ENCODE data around the gene PCBD2. TPM values are rescaled to one million over a fixed set of nuclear protein-coding genes. Genes with fewer than 3 reads are reported as not detected.

Gene PCBD2
- total and polyA plus RNA-seq, 9 donors, result 4.5 to 13.1 (median 8.8) TPM

- Histone ChIP-seq H3K36me3 (no peaks in the 10 kb centered on the region), H3K4me3 (no peak overlapping the region), H3K27ac (no peak overlapping the region), H3K4me1 (ENCODE audit: insufficient read depth) (peaks cover 2% of the 10 kb centered on the region), H3K27me3 (no peaks in the 10 kb centered on the region), H3K9me3 (no peaks in the 10 kb centered on the region)
- intact Hi-C loops (cut with DNase I), result no loop called here
- no peak for DNase-seq
- TF ChIP-seq POLR2A (IDR thresholded peaks at IDR 0.05), result no peak
Observed at GRCh38 chr5:134963098-134963497, 58.2 kb downstream of the PCBD2 start.

- Histone ChIP-seq H3K27me3 (no peaks in the 10 kb centered on the region), H3K9me3 (no peaks in the 10 kb centered on the region), H3K4me3 (no peak overlapping the region), H3K36me3 (no peaks in the 10 kb centered on the region), H3K4me1 (ENCODE audit: insufficient read depth) (peaks cover 2% of the 10 kb centered on the region), H3K27ac (no peak overlapping the region)
- WGBS, 3 donors, result 85 to 88% (median 88%) methylated on average over 12 of the region's 12 CpGs
- DNase-seq, result no peak
- intact Hi-C loops (cut with DNase I), result no loop called here
- TF ChIP-seq POLR2A (IDR thresholded peaks at IDR 0.05) (no peak), EP300 (IDR thresholded peaks at IDR 0.05) (no peak)
Observed at GRCh38 chr5:134964359-134965270, 59.7 kb downstream of the PCBD2 start.

GRCh38 chr5:134965271-134965825 is 60.4 kb downstream of the PCBD2 start:
- Histone ChIP-seq H3K27ac (no peak overlapping the region), H3K4me1 (ENCODE audit: insufficient read depth) (no peaks in the 10 kb centered on the region), H3K4me3 (no peak overlapping the region), H3K9me3 (no peaks in the 10 kb centered on the region), H3K36me3 (no peaks in the 10 kb centered on the region), H3K27me3 (no peaks in the 10 kb centered on the region)
- intact Hi-C loops (cut with DNase I), result no loop called here
- DNase-seq, result no peak
- TF ChIP-seq POLR2A (IDR thresholded peaks at IDR 0.05) (no peak), EP300 (IDR thresholded peaks at IDR 0.05) (no peak)
- TF ChIP-seq, protein P1, sequence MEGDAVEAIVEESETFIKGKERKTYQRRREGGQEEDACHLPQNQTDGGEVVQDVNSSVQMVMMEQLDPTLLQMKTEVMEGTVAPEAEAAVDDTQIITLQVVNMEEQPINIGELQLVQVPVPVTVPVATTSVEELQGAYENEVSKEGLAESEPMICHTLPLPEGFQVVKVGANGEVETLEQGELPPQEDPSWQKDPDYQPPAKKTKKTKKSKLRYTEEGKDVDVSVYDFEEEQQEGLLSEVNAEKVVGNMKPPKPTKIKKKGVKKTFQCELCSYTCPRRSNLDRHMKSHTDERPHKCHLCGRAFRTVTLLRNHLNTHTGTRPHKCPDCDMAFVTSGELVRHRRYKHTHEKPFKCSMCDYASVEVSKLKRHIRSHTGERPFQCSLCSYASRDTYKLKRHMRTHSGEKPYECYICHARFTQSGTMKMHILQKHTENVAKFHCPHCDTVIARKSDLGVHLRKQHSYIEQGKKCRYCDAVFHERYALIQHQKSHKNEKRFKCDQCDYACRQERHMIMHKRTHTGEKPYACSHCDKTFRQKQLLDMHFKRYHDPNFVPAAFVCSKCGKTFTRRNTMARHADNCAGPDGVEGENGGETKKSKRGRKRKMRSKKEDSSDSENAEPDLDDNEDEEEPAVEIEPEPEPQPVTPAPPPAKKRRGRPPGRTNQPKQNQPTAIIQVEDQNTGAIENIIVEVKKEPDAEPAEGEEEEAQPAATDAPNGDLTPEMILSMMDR (IDR thresholded peaks at IDR 0.05), result no peak
- 68 to 85% (median 85%) methylated on average over 3 of the region's 3 CpGs for WGBS, 3 donors

- WGBS, 3 donors, result 93 to 98% (median 93%) methylated on average over 3 of the region's 3 CpGs
- H3K27ac ChIP-seq, result no peak within 1 kb of the TSS
- DNase-seq, result no peak
- TF ChIP-seq POLR2A (IDR thresholded peaks at IDR 0.05) (no peak), EP300 (IDR thresholded peaks at IDR 0.05) (no peak)
- TF ChIP-seq, protein P1 (IDR thresholded peaks at IDR 0.05), result no peak
- H3K27me3 ChIP-seq, result no peaks in the 10 kb centered on the region
- no peak within 1 kb of the TSS for H3K4me3 ChIP-seq
- intact Hi-C loops (cut with DNase I), result no loop called here
- no peaks in the 10 kb centered on the region for H3K4me1 ChIP-seq (ENCODE audit: insufficient read depth)
- no peaks in the 10 kb centered on the region for H3K9me3 ChIP-seq
- H3K36me3 ChIP-seq, result no peaks in the 10 kb centered on the region
Observed at GRCh38 chr5:134967607-134968006, 62.7 kb downstream of the PCBD2 start, which contains the start of gene CATSPER3. Gene CATSPER3, plus strand, starts transcription at chr5:134967907. Its CDS starts 85 bp downstream, at chr5:134967992.

GRCh38 chr5:134968055-134968454 is 63.1 kb downstream of the PCBD2 start:
- H3K36me3 ChIP-seq, result no peaks in the 10 kb centered on the region
- WGBS, 3 donors, result 91 to 97% (median 93%) methylated on average over 3 of the region's 3 CpGs
- no peak for TF ChIP-seq EP300 (IDR thresholded peaks at IDR 0.05)
- TF ChIP-seq, protein P1 (IDR thresholded peaks at IDR 0.05), result no peak
- TF ChIP-seq POLR2A (IDR thresholded peaks at IDR 0.05), result no peak
- no peak overlapping the region for H3K4me3 ChIP-seq
- no peaks in the 10 kb centered on the region for H3K9me3 ChIP-seq
- H3K27me3 ChIP-seq, result no peaks in the 10 kb centered on the region
- H3K27ac ChIP-seq, result no peak overlapping the region
- DNase-seq, result no peak
- intact Hi-C loops (cut with DNase I), result no loop called here
- H3K4me1 ChIP-seq (ENCODE audit: insufficient read depth), result no peaks in the 10 kb centered on the region

Data from ovary (tissue), 9 donors.